Liver (tissue), 3 donors: ENCODE data around the gene SPCS3.

Experiments
- ATF3 ChIP-seq: IDR thresholded peaks from 2 replicates; pipeline ENCODE4 v1.6.1; 2016; ENCODE audit warnings: antibody characterized with exemption
- CTCF ChIP-seq: fragments of 150-350 bp; IDR thresholded peaks from 2 replicates; pipeline ENCODE4 v1.5.1; 2017; ENCODE audit warnings: improper control_type of control experiment, low read depth, low read length; ENCODE audit not compliant: missing input control
- HNF4A ChIP-seq, 2 donors: conservative IDR thresholded peaks; 2 replicates each; pipeline ENCODE4 v1.6.1; 2016; ENCODE audit warnings: antibody characterized with exemption in 2 of 2, mild to moderate bottlenecking in 2 of 2
- MAX ChIP-seq: IDR thresholded peaks from 2 replicates; pipeline ENCODE4 v1.6.1; 2016; ENCODE audit warnings: antibody characterized with exemption
- REST ChIP-seq: IDR thresholded peaks from 2 replicates; pipeline ENCODE4 v1.6.1; 2016; ENCODE audit warnings: antibody characterized with exemption, mild to moderate bottlenecking
- donor health status: healthy.
- donor health status: healthy.

- TF ChIP-seq MAX, result no peak
- TF ChIP-seq ATF3, result no peak
- TF ChIP-seq HNF4A (conservative IDR thresholded peaks at IDR 0.05), result no peak
- TF ChIP-seq CTCF, result no peak
- TF ChIP-seq REST, result no peak
Observed at GRCh38 chr4:176342384-176342783, 22.6 kb downstream of the SPCS3 start.
